ENCODE data around the gene NME3.

- TF ChIP-seq CTCF (conservative IDR thresholded peaks at IDR 0.05) (no peak), EZH2 (IDR thresholded peaks at IDR 0.05; ENCODE audit: low read depth) (no peak)
Observed at GRCh38 chr16:1787322-1788094, 16.2 kb upstream of the NME3 start.
